ENCODE data around the gene RALGPS1. TPM values are rescaled to one million over a fixed set of nuclear protein-coding genes. Genes with fewer than 3 reads are reported as not detected.

Gene RALGPS1
- total and polyA plus RNA-seq, 2 of the 13 experiments (the other 11 are each of a cell fraction or from before 2014, with no cell fraction given), result 3.7 to 6.5 TPM

GRCh38 chr9:127214421-127215267 is 300.1 kb downstream of the RALGPS1 start (continued):
- TF ChIP-seq ZIK1 (CRISPR knock-in tag; IDR thresholded peaks at IDR 0.05; ENCODE audit: borderline replicate concordance, low read depth) (no peak), RXRA (CRISPR knock-in tag; IDR thresholded peaks at IDR 0.05) (no peak), ZNF558 (CRISPR knock-in tag; IDR thresholded peaks at IDR 0.05; ENCODE audit: borderline replicate concordance) (no peak), ZNF598 (CRISPR knock-in tag; IDR thresholded peaks at IDR 0.05; ENCODE audit: borderline replicate concordance) (no peak), BORCS8-MEF2B (CRISPR knock-in tag; IDR thresholded peaks at IDR 0.05) (0 out of 2 replicates have a peak, but pooled peaks have one; percentile 22), ARHGAP35 (CRISPR knock-in tag; IDR thresholded peaks at IDR 0.05; ENCODE audit: borderline replicate concordance) (no peak), ZNF878 (CRISPR knock-in tag; IDR thresholded peaks at IDR 0.05) (no peak), GATAD2A (CRISPR knock-in tag; IDR thresholded peaks at IDR 0.05) (peak; percentile 45; the same call in 1 of the 2 replicates), ZNF646 (CRISPR knock-in tag; IDR thresholded peaks at IDR 0.05) (no peak), ZNF572 (CRISPR knock-in tag; IDR thresholded peaks at IDR 0.05) (no peak), FOSL2 (CRISPR knock-in tag; IDR thresholded peaks at IDR 0.05) (peak; percentile 40; the same call in 1 of the 2 replicates), HMGXB4 (CRISPR knock-in tag; IDR thresholded peaks at IDR 0.05; ENCODE audit: borderline replicate concordance in 1 of 2, low read depth in 1 of 2) (0 out of 4 replicates have a peak, but pooled peaks of 1 of the 2 experiments have one; percentile 30), RFX5 (IDR thresholded peaks at IDR 0.05; ENCODE audit: low read depth, low read length) (no peak), IRF2 (CRISPR knock-in tag; IDR thresholded peaks at IDR 0.05) (0 out of 2 replicates have a peak, but pooled peaks have one; percentile 17), FOXP1 (IDR thresholded peaks at IDR 0.05) (no peak), FOXP1 (CRISPR knock-in tag; IDR thresholded peaks at IDR 0.05) (no peak), SMARCC2 (IDR thresholded peaks at IDR 0.05) (no peak), MIER3 (CRISPR knock-in tag; IDR thresholded peaks at IDR 0.05; ENCODE audit: borderline replicate concordance) (0 out of 2 replicates have a peak, but pooled peaks have one; percentile 30), ZNF136 (CRISPR knock-in tag; IDR thresholded peaks at IDR 0.05; ENCODE audit: low read depth) (no peak), FOXK1 (CRISPR knock-in tag; IDR thresholded peaks at IDR 0.05; ENCODE audit: borderline replicate concordance, low read depth) (peak; percentile 73; the same call in 1 of the 2 replicates), PHF20 (CRISPR knock-in tag; IDR thresholded peaks at IDR 0.05) (no peak), ZNF207 (IDR thresholded peaks at IDR 0.05; ENCODE audit: borderline replicate concordance) (no peak), NR2F1 (CRISPR knock-in tag; IDR thresholded peaks at IDR 0.05) (no peak)

Measured in HepG2 (cell line).